ENCODE measurements around the gene PRPF38B.

PRPF38B gene, protein sequence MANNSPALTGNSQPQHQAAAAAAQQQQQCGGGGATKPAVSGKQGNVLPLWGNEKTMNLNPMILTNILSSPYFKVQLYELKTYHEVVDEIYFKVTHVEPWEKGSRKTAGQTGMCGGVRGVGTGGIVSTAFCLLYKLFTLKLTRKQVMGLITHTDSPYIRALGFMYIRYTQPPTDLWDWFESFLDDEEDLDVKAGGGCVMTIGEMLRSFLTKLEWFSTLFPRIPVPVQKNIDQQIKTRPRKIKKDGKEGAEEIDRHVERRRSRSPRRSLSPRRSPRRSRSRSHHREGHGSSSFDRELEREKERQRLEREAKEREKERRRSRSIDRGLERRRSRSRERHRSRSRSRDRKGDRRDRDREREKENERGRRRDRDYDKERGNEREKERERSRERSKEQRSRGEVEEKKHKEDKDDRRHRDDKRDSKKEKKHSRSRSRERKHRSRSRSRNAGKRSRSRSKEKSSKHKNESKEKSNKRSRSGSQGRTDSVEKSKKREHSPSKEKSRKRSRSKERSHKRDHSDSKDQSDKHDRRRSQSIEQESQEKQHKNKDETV

DNA sequence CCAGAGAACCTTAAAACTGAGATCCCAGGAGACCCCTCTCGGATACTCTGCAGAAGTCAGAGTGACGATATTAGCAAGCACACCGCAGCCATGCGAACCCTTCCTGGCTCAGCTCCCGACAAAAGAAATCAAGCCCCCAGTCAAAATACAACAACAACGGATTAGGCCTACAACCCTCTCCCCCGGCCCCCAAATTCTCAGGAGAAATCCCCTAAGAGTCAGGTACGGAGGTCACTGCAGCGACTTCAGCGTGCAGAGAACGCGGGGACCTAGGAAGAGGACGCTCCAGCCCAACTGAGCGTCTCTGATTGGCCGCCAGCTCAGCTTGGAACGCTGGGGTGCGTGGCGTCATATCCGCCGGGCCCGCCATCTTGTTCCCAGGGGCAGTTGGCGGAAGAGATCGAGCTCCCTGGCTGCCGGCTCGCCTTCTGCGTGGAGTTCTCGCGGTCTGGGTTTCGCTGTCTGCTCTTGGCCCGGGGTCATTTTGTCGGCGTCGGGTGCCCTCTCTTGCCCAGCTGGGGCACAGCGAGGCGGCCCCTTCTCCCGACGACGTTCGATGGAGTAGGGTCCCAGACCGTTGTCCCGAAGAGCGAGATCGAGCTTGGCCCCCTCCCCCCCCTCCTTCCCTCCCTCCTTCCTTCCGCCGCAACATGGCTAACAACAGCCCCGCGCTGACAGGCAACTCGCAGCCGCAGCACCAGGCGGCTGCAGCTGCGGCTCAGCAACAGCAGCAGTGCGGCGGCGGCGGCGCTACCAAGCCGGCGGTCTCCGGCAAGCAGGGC is at the start of gene PRPF38B:
TSS of gene PRPF38B (plus strand) at position 369 of the 782 bp plus-strand sequence. CDS start at position 651, 282 bp downstream.
- DNase-seq (ENCODE audit: low read depth, low spot score), result peak; percentile 90
- no peaks in the 10 kb centered on the region for H3K4me1 ChIP-seq (ENCODE audit: insufficient read depth, insufficient read length)
- peak within 1 kb of the TSS; percentile 85 for H3K4me3 ChIP-seq (ENCODE audit: insufficient read length, low read depth)
- no peak for TF ChIP-seq ZNF274 (IDR thresholded peaks at IDR 0.05; ENCODE audit: low read depth, low read length)
- peak; percentile 92 for TF ChIP-seq YY1 (IDR thresholded peaks at IDR 0.05; ENCODE audit: insufficient read depth, insufficient read length)
- TF ChIP-seq SUZ12 (IDR thresholded peaks at IDR 0.05; ENCODE audit: extremely low read depth, insufficient read depth, insufficient read length), result no peak
- H3K9me3 ChIP-seq (ENCODE audit: insufficient read depth, low read length), result no peaks in the 10 kb centered on the region
- H3K36me3 ChIP-seq (ENCODE audit: insufficient read depth, insufficient read length, low read length), result peaks cover 34% of the 10 kb centered on the region
- H3K9ac ChIP-seq (ENCODE audit: insufficient read length, low read depth), result peak within 1 kb of the TSS; percentile 88
- no peaks in the 10 kb centered on the region for H3K27me3 ChIP-seq (ENCODE audit: insufficient read depth, insufficient read length)

DNA sequence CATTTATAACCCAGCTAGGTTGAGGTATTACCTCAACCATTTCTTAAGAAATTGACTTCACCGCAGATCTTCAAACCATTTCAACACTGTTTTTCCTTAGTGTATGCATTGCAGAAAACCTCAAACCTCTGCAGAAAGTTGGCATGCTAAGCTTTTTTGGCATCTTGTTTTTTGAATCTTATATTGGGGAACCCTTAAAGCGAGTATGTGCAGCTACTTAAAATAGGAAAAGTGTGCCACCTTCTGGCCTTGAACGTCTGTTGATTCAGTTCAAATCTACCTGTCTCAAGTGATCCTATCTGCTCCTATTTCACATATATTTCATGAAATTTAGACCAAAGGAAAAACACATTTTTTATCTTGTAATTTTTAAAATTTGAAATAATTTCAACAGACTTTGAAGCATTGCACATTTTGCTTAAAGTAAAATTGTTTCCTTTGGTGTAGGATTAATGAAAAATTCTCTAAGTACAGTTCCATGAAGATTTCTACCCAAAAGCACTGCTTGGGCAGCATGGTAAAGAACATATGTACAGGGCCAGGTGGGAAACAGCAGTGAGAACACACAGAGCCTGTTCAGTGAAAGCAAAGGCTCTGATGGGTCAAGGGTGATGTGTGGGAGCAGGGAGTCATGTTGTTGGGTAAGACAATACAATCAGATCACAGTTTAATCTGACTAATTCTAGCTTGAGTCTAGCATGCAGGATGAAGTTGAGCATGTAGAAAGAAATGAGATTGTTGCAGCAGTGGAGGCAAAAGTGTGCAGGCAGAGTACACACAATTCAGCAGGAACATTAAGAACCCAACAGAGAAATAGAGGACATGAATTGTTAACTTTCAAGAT is 48.4 kb upstream of the PRPF38B start:
- Histone ChIP-seq H3K9me3 (ENCODE audit: insufficient read depth, low read length) (no peaks in the 10 kb centered on the region; the same call in 1 of the 2 replicates), H3K36me3 (ENCODE audit: insufficient read depth, insufficient read length, low read length) (peaks cover 7% of the 10 kb centered on the region), H3K4me3 (ENCODE audit: insufficient read length, low read depth) (no peak overlapping the region), H3K4me1 (ENCODE audit: insufficient read depth, insufficient read length) (no peaks in the 10 kb centered on the region), H3K9ac (ENCODE audit: insufficient read length, low read depth) (no peak overlapping the region), H3K27me3 (ENCODE audit: insufficient read depth, insufficient read length) (no peaks in the 10 kb centered on the region)
- peak; percentile 28 for DNase-seq (ENCODE audit: low read depth, low spot score)
- TF ChIP-seq YY1 (IDR thresholded peaks at IDR 0.05; ENCODE audit: insufficient read depth, insufficient read length) (no peak), SUZ12 (IDR thresholded peaks at IDR 0.05; ENCODE audit: extremely low read depth, insufficient read depth, insufficient read length) (no peak)

DNA sequence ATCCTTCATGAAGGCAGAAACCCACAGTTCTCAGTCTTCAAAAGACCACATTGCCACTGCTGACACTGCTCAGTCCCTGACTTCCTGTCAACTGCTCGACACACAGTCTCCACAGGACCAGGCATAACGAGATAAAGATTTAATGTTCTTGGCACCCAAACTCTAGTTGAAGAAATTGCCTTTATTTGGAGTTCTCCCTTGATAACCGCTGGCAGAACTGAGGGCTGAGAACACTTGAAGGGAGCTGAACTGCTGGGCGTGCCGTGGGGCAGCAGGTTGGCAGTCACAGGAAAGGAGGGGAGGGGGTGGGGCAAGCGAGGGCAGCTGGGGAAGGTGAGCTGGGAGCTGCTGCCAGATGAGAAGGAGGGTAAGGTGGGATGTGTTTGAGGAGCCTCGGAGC is 47.1 kb upstream of the PRPF38B start:
- no peak overlapping the region for H3K4me3 ChIP-seq (ENCODE audit: insufficient read length, low read depth)
- TF ChIP-seq SUZ12 (IDR thresholded peaks at IDR 0.05; ENCODE audit: extremely low read depth, insufficient read depth, insufficient read length) (no peak), ZNF274 (IDR thresholded peaks at IDR 0.05; ENCODE audit: low read depth, low read length) (no peak), YY1 (IDR thresholded peaks at IDR 0.05; ENCODE audit: insufficient read depth, insufficient read length) (no peak)
- H3K9me3 ChIP-seq (ENCODE audit: insufficient read depth, low read length), result no peaks in the 10 kb centered on the region; the same call in 1 of the 2 replicates
- DNase-seq (ENCODE audit: low read depth, low spot score), result no peak
- H3K4me1 ChIP-seq (ENCODE audit: insufficient read depth, insufficient read length), result no peaks in the 10 kb centered on the region
- no peak overlapping the region for H3K9ac ChIP-seq (ENCODE audit: insufficient read length, low read depth)
- H3K27me3 ChIP-seq (ENCODE audit: insufficient read depth, insufficient read length), result no peaks in the 10 kb centered on the region
- peaks cover 18% of the 10 kb centered on the region for H3K36me3 ChIP-seq (ENCODE audit: insufficient read depth, insufficient read length, low read length)

DNA sequence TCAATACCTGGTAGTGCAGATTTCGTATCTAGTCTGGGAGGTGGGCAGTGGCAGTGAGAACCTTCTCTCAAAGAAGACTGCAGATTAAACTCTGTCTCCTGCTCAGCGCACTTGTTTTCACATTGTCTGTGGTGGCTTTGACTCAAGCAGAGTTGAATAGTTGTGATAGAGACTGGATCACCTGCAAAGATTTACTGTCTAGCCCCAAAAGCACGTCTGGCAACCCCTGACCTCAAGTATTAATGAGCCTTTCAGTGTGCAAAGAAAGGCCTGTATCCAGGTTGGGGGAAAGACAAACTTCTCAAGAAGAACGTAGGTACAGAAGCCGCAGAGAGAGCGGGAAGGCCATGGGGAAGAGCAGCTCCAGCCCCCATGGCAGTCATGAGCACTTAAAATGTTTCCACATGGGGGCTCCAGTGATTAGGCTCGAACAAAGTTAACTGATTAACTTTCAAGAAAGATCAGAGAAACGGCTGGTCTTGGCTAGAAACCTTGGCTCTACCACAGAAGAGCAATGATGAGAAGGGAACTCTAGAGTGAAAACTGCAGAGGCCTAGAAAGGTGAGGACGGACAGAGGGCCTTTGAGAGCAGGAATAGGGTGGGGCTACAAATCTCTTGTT is 46.4 kb upstream of the PRPF38B start:
- no peaks in the 10 kb centered on the region for H3K9me3 ChIP-seq (ENCODE audit: insufficient read depth, low read length)
- H3K36me3 ChIP-seq (ENCODE audit: insufficient read depth, insufficient read length, low read length), result peaks cover 23% of the 10 kb centered on the region
- H3K9ac ChIP-seq (ENCODE audit: insufficient read length, low read depth), result no peak overlapping the region
- TF ChIP-seq SUZ12 (IDR thresholded peaks at IDR 0.05; ENCODE audit: extremely low read depth, insufficient read depth, insufficient read length) (no peak), YY1 (IDR thresholded peaks at IDR 0.05; ENCODE audit: insufficient read depth, insufficient read length) (no peak), ZNF274 (IDR thresholded peaks at IDR 0.05; ENCODE audit: low read depth, low read length) (no peak)
- H3K4me1 ChIP-seq (ENCODE audit: insufficient read depth, insufficient read length), result no peaks in the 10 kb centered on the region
- no peaks in the 10 kb centered on the region for H3K27me3 ChIP-seq (ENCODE audit: insufficient read depth, insufficient read length)
- no peak overlapping the region for H3K4me3 ChIP-seq (ENCODE audit: insufficient read length, low read depth)
- DNase-seq (ENCODE audit: low read depth, low spot score), result no peak

DNA sequence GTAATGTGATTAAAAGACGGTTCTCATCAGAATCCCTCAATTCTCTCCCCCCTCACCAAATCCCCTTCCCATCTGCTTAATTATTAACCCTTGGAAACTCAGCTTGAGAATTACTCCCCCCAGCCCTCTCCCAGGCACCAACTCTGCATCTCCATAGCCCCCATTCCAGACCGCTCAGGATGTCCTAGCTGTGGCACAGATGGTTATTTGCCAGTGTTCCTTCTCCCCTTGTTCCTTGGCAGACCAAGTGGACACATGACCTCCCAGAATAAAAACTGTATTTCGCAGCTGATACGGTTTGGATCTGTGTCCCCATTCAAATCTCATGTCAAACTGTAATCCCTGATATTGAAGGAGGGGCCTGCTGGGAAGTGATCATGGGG is 45.9 kb upstream of the PRPF38B start:
- no peaks in the 10 kb centered on the region for H3K4me1 ChIP-seq (ENCODE audit: insufficient read depth, insufficient read length)
- no peak overlapping the region for H3K9ac ChIP-seq (ENCODE audit: insufficient read length, low read depth)
- no peak overlapping the region for H3K4me3 ChIP-seq (ENCODE audit: insufficient read length, low read depth)
- H3K9me3 ChIP-seq (ENCODE audit: insufficient read depth, low read length), result no peaks in the 10 kb centered on the region
- no peaks in the 10 kb centered on the region for H3K27me3 ChIP-seq (ENCODE audit: insufficient read depth, insufficient read length)
- no peak for TF ChIP-seq YY1 (IDR thresholded peaks at IDR 0.05; ENCODE audit: insufficient read depth, insufficient read length)
- H3K36me3 ChIP-seq (ENCODE audit: insufficient read depth, insufficient read length, low read length), result peaks cover 24% of the 10 kb centered on the region
- no peak for DNase-seq (ENCODE audit: low read depth, low spot score)

DNA sequence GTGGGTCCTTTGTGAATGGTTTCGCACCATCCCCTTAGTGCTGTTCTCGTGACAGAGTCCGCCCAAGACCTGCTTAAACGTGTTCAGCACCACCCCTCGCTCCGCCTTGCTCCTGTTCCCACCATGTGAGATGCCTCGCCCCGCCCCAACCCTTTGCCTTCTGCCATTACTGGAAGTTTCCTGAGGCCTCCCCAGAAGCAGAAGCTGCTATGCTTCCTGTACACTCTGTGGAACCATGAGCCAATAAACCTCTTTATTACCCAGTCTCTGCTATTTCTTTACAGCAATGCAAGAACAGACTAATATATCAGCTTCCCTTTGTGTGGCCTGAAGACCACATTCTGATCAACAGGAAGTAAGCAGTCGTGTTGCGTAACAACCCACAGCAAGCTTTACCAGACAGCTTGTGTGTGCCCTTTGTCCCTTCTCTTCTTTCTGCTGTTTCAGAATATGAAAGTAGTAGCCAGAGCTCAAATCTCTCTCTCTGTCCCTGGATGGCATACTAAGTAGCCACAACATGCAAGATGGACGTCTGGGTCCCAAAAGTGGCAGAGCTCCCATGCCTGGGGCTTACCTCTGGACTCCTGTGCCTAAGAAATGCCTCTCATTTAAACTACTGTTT is 45.4 kb upstream of the PRPF38B start:
- Histone ChIP-seq H3K4me1 (ENCODE audit: insufficient read depth, insufficient read length) (no peaks in the 10 kb centered on the region), H3K27me3 (ENCODE audit: insufficient read depth, insufficient read length) (no peaks in the 10 kb centered on the region), H3K36me3 (ENCODE audit: insufficient read depth, insufficient read length, low read length) (peaks cover 24% of the 10 kb centered on the region), H3K4me3 (ENCODE audit: insufficient read length, low read depth) (no peak overlapping the region), H3K9ac (ENCODE audit: insufficient read length, low read depth) (no peak overlapping the region), H3K9me3 (ENCODE audit: insufficient read depth, low read length) (no peaks in the 10 kb centered on the region)
- TF ChIP-seq YY1 (IDR thresholded peaks at IDR 0.05; ENCODE audit: insufficient read depth, insufficient read length), result no peak
- TF ChIP-seq SUZ12 (IDR thresholded peaks at IDR 0.05; ENCODE audit: extremely low read depth, insufficient read depth, insufficient read length), result no peak
- no peak for TF ChIP-seq ZNF274 (IDR thresholded peaks at IDR 0.05; ENCODE audit: low read depth, low read length)
- no peak for DNase-seq (ENCODE audit: low read depth, low spot score)
